Measurements from ENCODE around the gene SLC24A4. TPM values are rescaled to one million over a fixed set of nuclear protein-coding genes. Genes with fewer than 3 reads are reported as not detected.

The SLC24A4 gene
- polyA plus RNA-seq, 1 donor: 0.25 TPM

GRCh38 chr14:92458136-92459029 lies 135.4 kb downstream of the SLC24A4 start:
- DNase-seq: no peak

DNA sequence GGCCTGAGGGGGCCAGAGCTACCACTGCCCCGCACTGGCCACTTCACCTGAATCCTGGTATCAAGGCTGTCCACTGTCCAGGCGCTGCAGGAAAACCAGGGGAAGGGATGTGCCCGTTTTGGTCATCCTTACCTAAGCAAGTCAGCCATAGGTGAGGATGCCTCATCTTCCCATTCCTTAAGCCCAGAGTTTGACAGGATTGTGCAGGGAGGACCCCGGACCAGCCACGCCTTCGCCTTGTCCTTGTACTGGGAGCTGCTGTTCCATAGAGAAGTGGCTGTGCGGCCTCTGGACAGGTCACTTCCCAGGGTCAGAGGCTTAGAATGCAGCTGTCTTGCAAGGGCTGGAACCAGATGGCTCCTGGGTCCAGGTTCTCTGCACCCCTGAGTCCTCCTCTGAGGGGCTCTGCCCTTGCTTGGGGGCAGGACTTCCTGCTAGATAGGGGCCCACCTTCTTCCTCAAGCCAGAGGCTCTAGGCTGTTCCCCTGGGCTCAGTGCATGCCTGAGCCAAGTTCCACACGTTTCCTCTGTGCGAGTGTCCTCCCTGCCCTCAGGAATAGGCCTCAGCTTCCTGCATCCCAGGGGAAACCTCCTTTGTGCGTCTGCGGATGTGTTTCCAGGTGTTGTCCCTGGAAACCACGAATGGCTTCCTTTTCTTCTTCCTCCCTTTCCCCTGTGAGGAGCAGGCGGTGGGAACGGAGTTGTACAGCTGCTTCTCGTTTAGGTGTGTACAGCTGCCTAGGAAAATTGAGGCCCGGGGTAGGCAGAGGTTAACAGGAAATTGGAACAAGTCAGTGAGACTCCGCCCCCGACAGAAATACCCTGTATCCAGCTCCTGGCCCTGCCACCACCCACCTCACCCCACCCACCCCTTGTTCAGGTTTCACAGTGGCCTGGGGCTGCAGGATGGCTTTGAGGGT lies 136.3 kb downstream of the SLC24A4 start:
- no peak for DNase-seq

DNA sequence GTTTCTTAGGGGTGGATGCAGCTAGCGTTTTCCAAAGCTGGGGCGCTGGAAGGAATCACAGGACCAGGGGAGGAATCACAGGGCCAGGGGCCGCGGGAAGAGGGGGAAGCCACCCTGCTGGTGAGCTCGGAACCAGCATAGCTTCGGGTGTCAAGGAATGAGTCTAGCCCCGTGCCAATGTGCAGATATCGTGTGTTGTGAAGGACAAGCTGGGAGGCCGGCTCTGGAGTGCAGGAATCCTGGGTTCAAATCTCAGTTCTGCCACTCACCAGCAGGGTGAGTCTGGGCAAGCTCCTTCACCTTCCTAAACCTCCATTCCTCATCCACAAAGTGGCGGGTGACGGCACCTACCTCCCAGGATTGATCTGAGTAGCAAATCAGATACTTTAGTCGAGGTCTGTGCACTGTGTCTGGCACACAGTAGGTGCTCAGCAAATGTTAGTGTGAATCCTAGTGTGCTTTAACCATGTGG lies 137.0 kb downstream of the SLC24A4 start:
- DNase-seq: no peak

GRCh38 chr14:92460541-92460915 lies 137.6 kb downstream of the SLC24A4 start:
- DNase-seq: no peak

GRCh38 chr14:92460916-92461579 lies 138.1 kb downstream of the SLC24A4 start:
- DNase-seq: no peak

DNA sequence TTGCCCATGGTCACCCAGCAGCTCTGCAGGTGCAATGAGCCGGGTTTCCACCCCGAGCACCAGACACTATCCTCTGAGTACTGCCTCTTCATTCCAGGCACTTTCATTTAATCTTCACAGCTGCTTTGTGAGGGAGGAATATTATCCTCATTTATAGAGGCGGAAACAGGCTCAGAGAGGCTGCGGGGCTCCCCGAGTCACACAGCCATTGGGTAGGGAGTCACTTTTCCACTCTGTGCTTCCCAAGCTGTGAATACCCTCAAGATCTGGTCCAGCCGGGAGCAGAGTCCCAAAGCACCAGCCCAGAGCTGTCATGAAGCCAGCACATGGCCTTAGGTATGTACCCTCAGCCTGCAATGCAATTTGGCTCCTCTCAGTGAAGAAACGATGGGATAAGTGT lies 138.9 kb downstream of the SLC24A4 start:
- no peak for DNase-seq

GRCh38 chr14:92462568-92462967 lies 139.6 kb downstream of the SLC24A4 start:
- no peak for DNase-seq

DNA sequence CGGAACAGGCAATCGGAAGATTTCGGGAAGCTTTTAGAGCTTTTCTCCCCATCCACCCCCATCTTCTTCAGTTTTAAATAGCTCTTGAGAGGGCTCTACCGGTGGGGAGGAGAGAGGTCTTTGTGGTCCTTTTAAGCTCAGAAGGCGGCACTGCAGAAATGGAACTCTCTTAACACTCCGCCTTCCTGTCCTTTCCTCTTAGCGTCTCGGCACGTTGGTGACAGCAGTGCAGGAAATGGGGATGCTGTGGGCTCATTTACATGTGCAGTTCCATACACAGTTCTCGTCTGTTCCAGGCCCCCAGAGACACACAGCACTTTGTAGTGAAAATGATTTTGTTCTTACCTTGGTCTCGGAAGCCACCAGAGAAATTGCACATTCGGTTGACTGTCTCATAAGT lies 140.2 kb downstream of the SLC24A4 start:
- DNase-seq: no peak

- DNase-seq: no peak
These were observed 141.2 kb downstream of the SLC24A4 start for GRCh38 chr14:92464156-92464555.

GRCh38 chr14:92464716-92465115 lies 141.8 kb downstream of the SLC24A4 start:
- DNase-seq: no peak

DNA sequence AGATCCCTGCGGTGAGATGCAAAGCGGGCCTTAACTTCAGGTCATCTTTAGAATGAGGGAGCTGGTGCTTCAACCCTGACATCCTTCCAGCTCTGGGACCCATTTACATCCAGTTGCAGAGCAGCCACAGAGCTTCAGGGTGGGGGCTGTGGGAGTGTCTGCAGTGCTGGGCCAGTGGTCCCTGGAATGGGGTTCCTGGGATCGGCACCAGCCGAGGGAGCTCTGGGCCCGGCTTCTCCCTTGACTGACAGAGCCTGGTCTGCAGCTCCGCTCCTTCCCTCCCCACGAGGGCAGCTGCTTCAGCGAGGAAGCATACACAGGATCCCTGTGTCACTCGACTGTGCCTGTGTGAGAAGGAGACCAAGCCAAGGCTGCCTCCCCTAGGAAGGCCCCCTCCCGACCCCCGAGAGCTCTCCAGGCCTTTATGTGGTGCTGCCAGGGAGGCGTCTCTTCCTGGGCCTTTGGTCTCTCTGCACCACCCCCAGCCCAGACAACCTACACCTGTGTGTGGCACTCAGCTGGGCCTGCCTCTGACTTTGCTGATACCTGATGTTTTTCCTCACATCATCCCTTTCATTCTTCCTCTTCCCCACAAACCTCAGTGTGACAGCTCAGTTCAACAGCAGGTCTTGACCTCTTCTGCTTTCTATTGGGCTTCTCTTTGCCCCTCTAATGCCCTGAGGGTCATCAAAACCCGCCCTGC lies 142.5 kb downstream of the SLC24A4 start:
- DNase-seq: no peak

- no peak for DNase-seq
These were observed 143.1 kb downstream of the SLC24A4 start for GRCh38 chr14:92466059-92466458.

- no peak for DNase-seq
These were observed 146.6 kb downstream of the SLC24A4 start for GRCh38 chr14:92469515-92469914.

DNA sequence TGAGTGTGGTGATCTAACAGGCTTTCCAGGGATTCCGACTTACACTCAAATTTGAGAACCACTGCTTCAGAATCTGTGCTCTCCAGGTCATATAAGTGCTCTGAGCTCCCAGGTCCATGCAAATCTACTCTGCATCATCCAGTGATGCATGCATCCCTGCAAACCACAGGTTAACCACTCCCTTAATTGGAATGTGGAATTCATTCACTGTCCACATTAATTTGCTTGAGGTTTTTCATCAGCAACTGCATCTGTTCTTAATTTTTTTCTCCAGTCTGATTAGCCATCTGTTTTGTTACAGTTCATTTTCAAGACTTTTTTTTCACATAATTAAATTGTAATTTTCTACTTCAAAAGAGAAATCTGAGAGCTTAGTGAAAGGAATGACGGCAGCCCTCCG lies 147.2 kb downstream of the SLC24A4 start:
- no peak for DNase-seq

GRCh38 chr14:92470811-92471210 lies 147.8 kb downstream of the SLC24A4 start:
- DNase-seq: no peak

GRCh38 chr14:92471919-92472318 lies 149.0 kb downstream of the SLC24A4 start:
- DNase-seq: no peak

DNA sequence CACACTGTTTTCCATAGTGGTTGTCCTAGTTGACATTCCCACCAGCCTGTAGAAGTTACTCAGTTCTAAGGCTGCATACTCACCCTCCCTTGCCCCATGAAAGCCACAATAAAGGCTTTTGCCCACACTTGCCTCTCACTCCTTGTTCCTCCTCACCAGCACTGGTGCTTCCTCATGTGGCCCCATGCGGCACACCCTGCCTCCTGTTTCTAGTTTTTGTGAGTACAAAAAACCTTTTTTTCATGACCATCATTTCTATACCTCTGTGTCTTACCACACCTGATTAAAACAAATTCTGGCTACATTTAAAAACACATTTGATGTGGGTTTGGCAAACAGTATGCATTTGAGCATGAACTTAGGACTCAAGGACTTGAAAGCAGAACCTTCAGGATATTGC lies 149.9 kb downstream of the SLC24A4 start:
- no peak for DNase-seq

DNA sequence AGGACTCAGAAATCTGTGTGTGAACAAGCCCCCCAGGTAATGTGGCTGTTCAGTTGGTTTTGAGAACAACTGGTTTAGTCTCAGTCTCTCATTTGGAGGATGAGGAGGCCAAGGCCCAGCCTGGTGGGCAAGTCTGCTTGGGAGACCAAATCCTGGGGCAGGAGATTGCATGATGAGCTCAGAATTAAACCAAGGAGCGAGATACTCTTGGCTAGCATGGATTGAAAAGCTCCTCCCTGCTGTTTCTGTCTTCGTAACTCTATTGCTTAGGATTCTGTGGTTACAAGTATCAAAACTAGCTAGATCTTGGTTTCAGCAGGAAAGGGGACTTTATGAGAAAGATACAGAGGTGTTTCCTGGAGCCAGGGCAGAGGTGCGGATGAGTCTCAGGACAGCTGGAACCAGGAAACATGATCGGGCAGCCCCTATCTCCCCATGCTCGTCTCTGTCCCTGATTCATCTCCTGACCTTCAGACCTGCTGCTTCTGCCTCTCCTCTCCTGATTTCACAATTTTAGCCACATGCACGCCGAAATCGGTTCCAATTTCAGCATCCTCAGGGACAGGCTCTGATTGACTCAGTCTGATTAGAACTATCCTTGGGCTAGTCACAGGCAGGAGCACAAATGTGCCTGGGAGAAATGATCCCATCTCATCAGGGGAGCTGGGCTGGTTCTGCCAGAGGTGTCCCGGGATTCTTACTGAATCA lies 150.4 kb downstream of the SLC24A4 start:
- no peak for DNase-seq

DNA sequence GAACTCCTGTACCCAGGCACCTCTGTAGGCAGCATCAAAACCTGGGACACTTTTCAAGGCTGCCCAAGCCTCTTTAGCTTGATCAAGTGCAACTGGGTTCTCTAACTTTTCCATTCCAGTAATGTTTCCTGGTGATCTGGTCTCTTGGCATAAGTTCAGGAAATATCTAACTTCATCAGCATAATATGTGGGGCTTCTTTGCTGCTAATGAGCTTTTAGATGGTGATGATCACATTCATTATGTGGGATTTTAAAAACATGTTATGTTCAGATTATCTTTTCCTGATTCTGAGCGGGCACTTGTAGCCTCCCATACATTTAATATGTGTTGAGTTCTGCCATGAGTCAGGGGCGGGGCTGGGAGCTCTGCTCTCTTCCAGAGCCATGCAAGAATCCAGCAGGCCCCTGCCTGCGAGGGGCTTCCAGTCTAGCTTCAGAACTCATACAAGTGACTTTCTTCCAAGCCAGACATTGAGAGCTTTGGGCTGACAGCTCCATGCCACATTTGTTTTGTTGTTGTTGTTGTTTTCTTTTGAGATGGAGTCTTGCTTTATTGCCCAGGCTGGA lies 151.1 kb downstream of the SLC24A4 start:
- DNase-seq: no peak

DNA sequence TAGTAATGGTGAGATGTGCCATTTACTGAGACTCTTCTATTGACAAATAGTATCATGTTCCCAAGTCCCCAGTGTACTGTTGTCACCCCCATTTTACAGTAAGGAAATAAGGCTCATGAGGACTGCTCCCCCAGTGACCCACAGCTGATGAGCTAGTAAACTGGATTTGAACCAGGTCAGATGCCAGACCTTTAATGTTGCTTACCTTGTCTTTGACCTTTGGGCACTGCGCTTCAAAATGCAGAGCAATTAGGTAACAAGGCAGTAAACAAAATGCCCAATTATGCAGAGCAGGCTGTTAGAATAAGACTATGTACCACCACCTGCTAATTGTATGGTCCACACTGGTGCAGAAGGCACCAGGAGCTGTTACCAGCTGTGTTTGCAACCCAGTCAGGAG lies 152.1 kb downstream of the SLC24A4 start:
- DNase-seq: no peak
